Small intestine (tissue), 7 donors: Measurements from ENCODE around the gene DRD1. TPM values are rescaled to one million over a fixed set of nuclear protein-coding genes. Genes with fewer than 3 reads are reported as not detected.
A peak's percentile ranks its signal among the peaks of the same experiment; 100 is the strongest.

ENCODE experiments used
- DNase-seq, 2 donors: peaks; one replicate each; pipeline versions ENCODE4 v3.0.0 to v3.0.0-alpha.2; 2013
- FAIRE-seq: peaks from 2 replicates; lab custom pipeline; 2012; peaks lifted over from hg19 to GRCh38; lab: Jason Lieb, UNC
- H3K27ac ChIP-seq, 3 donors: one replicate each; pipeline ENCODE4 v1.5.1; 2013; ENCODE audit warnings: low read length in 2 of 3, mild to moderate bottlenecking in 2 of 3, control low read depth in 1 of 3, inconsistent platforms in 1 of 3, low read depth in 1 of 3, moderate library complexity in 1 of 3
- H3K27me3 ChIP-seq, 3 donors: one replicate each; pipeline ENCODE4 v1.6.1; 2013; ENCODE audit warnings: low read length in 3 of 3, inconsistent platforms in 1 of 3; ENCODE audit not compliant: control insufficient read depth in 3 of 3, insufficient read depth in 3 of 3
- H3K36me3 ChIP-seq, 3 donors: one replicate each; pipeline ENCODE4 v1.6.1; 2013; ENCODE audit warnings: low read length in 3 of 3, inconsistent platforms in 1 of 3, low read depth in 1 of 3, mild to moderate bottlenecking in 1 of 3, moderate library complexity in 1 of 3; ENCODE audit not compliant: control insufficient read depth in 3 of 3, insufficient read depth in 2 of 3
- H3K4me1 ChIP-seq, 3 donors: one replicate each; pipeline ENCODE4 v1.6.1; 2013; ENCODE audit warnings: low read length in 2 of 3, inconsistent platforms in 1 of 3, low read depth in 1 of 3, mild to moderate bottlenecking in 1 of 3, moderate library complexity in 1 of 3; ENCODE audit not compliant: control insufficient read depth in 3 of 3, insufficient read depth in 2 of 3
- H3K4me3 ChIP-seq, 3 donors: one replicate each; pipeline ENCODE4 v1.5.1; 2013; ENCODE audit warnings: low read length in 3 of 3, control low read depth in 1 of 3, inconsistent platforms in 1 of 3, low read depth in 1 of 3, mild to moderate bottlenecking in 1 of 3, moderate library complexity in 1 of 3
- H3K9me3 ChIP-seq, 2 donors: one replicate each; pipeline ENCODE4 v1.6.1; 2013; ENCODE audit warnings: low read depth in 1 of 2, low read length in 1 of 2; ENCODE audit not compliant: control insufficient read depth in 2 of 2, insufficient read depth in 1 of 2
- WGBS, 3 donors: extraction: QIAGEN DNeasy Blood & Tissue Kit; methylation state at CpG; one replicate each; pipeline ENCODE4 v1.1.7; 2013; 5-methylcytosine and 5-hydroxymethylcytosine counted together
- polyA plus RNA-seq, 4 donors: library from polyadenylated mRNA; stranded (reverse) in 3 of 4; unstranded in 1 of 4; fragments of 200-250 nt in 3 of 4; fragments of 120-200 nt in 1 of 4; gene quantifications; one replicate each; pipeline versions ENCODE4 v1.2.1 to v1.2.3, GENCODE V29; 2013
- donor health status: healthy with polysubstance abuse.
- donor health status: control.
- donor health status: control.
- donor health status: Bipolar disorder and iron deficiency.
- donor health status: healthy.

DRD1 gene
- polyA plus RNA-seq, 4 donors: 0.07 to 0.22 TPM; not detected in 2

- H3K4me1 ChIP-seq: peaks cover 3 to 4% (median 3%) of the 10 kb centered on the region in 3 donors
- 69 to 86% (median 74%) methylated on average over 4 of the region's 4 CpGs for WGBS, 3 donors
Measured at GRCh38 chr5:175484829-175485228, 40.8 kb upstream of the DRD1 start.

DNA sequence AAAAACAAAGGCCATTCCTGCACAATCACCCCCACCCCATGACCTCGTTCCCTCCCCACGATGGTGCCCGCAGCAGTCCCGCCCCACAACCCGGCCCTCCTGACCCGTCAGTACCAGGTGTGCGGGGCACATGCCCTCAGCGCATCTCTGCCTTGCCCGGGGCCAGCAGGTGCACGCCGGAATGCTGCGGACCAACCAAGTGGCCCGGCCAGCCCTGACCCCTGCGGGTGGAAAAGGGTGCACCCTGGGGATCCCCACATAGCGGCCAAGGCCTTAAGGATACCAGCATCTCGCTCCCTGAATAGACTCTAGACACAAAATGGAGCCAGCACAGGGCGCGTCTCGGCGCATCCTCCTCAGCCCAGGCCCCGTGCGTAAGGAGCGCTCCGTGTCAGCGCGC, 40.3 kb upstream of the DRD1 start:
- H3K36me3 ChIP-seq: peaks cover 0 to 33% (median 0%) of the 10 kb centered on the region in 3 donors
- FAIRE-seq (no peak), DNase-seq (no peak)
- H3K27me3 ChIP-seq: no peaks in the 10 kb centered on the region
- peaks cover 0 to 4% of the 10 kb centered on the region in 2 donors for H3K9me3 ChIP-seq
- H3K4me1 ChIP-seq: peaks cover 5 to 9% (median 8%) of the 10 kb centered on the region in 3 donors
- no peak overlapping the region for H3K4me3 ChIP-seq
- 98 to 99% (median 98%) methylated on average over 26 of the region's 26 CpGs for WGBS, 3 donors
- H3K27ac ChIP-seq: no peak overlapping the region

More at GRCh38 chr5:175484829-175485228, 40.8 kb upstream of the DRD1 start:
- Histone ChIP-seq H3K36me3 (peaks cover 0 to 33% (median 3%) of the 10 kb centered on the region in 3 donors), H3K4me3 (no peak overlapping the region), H3K9me3 (peaks cover 0 to 4% of the 10 kb centered on the region in 2 donors), H3K27ac (no peak overlapping the region), H3K27me3 (no peaks in the 10 kb centered on the region)
- DNase-seq: no peak
- FAIRE-seq: no peak

- Histone ChIP-seq H3K27ac (no peak overlapping the region), H3K4me1 (peaks cover 5 to 10% (median 10%) of the 10 kb centered on the region in 3 donors), H3K36me3 (peaks cover 0 to 29% (median 0%) of the 10 kb centered on the region in 3 donors), H3K27me3 (no peaks in the 10 kb centered on the region), H3K9me3 (peaks cover 0 to 4% of the 10 kb centered on the region in 2 donors), H3K4me3 (no peak overlapping the region)
- FAIRE-seq (no peak), DNase-seq (no peak)
- WGBS, 3 donors: 89 to 94% (median 90%) methylated on average over 8 of the region's 8 CpGs
Measured at GRCh38 chr5:175483337-175483736, 39.4 kb upstream of the DRD1 start.

DNA sequence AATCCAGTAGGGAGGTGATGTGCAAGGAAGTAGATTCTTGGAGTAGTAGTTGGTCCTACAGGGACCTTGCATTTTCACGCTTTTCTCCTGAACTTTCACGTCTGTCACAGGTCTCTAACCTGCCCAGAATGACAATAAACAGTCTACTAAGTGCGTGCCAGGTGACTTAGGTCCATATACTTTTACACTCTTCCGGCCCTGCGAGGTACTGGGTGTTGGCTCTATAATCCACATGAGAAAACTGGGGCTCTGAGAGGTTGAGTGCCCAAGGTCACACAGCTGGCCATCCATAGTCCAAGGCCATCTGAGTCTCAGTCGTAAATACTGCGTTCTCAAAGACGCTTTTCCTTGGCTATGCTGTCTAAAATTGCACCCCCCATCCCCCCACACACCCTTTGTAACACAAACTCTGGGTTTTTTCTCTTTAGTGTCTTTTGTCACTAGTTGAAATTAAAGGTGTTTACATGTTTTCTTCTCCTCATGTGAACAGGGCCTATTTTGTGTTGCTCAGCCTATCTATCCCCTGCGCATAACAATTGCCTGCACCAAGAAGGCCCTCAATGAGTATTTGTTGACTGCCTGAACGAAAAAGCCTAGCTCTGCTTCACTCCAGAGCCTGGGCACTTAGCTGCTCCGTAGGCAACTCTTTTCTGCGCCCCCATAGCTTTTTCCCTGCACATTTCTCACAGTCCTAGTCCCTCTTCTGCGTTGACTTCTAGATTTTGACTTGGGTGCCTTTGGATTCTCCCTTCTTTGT, 35.3 kb upstream of the DRD1 start:
- H3K4me1 ChIP-seq: peaks cover 5 to 10% (median 8%) of the 10 kb centered on the region in 3 donors
- peaks cover 0 to 13% (median 0%) of the 10 kb centered on the region in 3 donors for H3K36me3 ChIP-seq
- H3K9me3 ChIP-seq: peaks cover 0 to 4% of the 10 kb centered on the region in 2 donors
- 25 to 32% (median 31%) methylated on average over 13 of the region's 13 CpGs for WGBS, 3 donors
- H3K4me3 ChIP-seq: peak overlapping the region; percentile 58 to 95 (median 90)
- H3K27me3 ChIP-seq: no peaks in the 10 kb centered on the region
- FAIRE-seq: no peak
- DNase-seq: peak; percentile 80 to 81
- peak overlapping the region; percentile 72 to 77 (median 74) for H3K27ac ChIP-seq

DNA sequence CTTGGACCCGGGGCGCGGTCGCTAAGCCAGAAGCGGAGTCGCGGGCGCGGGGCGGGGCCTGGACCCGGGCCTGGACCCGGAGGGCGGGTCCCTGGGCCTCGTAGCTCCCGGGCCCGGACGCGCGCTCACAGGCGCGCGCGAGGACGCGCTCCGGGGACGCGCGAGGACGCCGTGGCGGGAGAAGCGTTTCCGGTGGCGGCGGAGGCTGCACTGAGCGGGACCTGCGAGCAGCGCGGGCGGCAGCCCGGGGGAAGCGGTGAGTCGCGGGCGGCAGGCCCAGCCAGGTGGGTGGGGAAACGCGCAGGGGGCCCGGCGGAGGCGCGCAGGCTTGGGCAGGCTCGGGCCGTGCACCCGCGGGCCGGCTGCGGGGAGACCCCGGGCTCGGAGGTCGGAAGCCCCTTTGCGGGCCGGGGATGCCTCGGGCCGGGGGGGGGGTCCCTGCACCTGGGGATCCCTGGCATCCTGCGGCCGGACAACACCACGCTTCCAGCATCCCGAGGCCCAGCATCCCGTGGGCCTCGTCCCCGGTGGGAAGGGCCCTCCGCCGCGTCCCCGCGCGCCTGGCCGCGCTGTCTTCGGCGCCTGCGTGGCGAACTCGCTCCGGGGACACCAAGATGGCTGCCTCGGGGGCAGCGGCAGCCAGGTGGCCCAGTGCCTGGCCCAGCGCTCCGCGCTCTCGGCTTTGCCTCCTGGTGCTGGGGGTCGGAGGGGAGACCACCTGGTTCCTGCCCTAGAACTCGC, 34.6 kb upstream of the DRD1 start, which contains the start of gene SFXN1:
SFXN1 (plus strand) TSS at position 177 of the 741 bp plus-strand sequence. CDS start 13,544 bp downstream, outside the sequence.
- H3K4me1 ChIP-seq: peaks cover 5 to 10% (median 8%) of the 10 kb centered on the region in 3 donors
- peak within 1 kb of the TSS; percentile 72 to 77 (median 74) for H3K27ac ChIP-seq
- H3K36me3 ChIP-seq: peaks cover 0 to 6% (median 0%) of the 10 kb centered on the region in 3 donors
- DNase-seq (peak; percentile 84 to 93), FAIRE-seq (no peak)
- peak within 1 kb of the TSS; percentile 58 to 95 (median 90) for H3K4me3 ChIP-seq
- no peaks in the 10 kb centered on the region for H3K27me3 ChIP-seq
- WGBS, 3 donors: 1% methylated on average over 49 to 94 of the region's 94 CpGs
- H3K9me3 ChIP-seq: peaks cover 0 to 3% of the 10 kb centered on the region in 2 donors

- Histone ChIP-seq H3K4me1 (peaks cover 5 to 10% (median 8%) of the 10 kb centered on the region in 3 donors), H3K27ac (no peak overlapping the region), H3K36me3 (peaks cover 0 to 3% (median 0%) of the 10 kb centered on the region in 3 donors), H3K9me3 (no peaks in the 10 kb centered on the region), H3K27me3 (no peaks in the 10 kb centered on the region), H3K4me3 (peak overlapping the region; percentile 31 to 95 (median 90))
- 4 to 6% (median 6%) methylated on average over 12 of the region's 12 CpGs for WGBS, 3 donors
- FAIRE-seq (no peak), DNase-seq (no peak)
Measured at GRCh38 chr5:175478008-175478383, 34.0 kb upstream of the DRD1 start.

- Histone ChIP-seq H3K36me3 (peaks cover 0 to 3% (median 0%) of the 10 kb centered on the region in 3 donors), H3K27me3 (no peaks in the 10 kb centered on the region), H3K4me1 (peaks cover 5 to 10% (median 8%) of the 10 kb centered on the region in 3 donors), H3K4me3 (no peak overlapping the region), H3K9me3 (no peaks in the 10 kb centered on the region), H3K27ac (no peak overlapping the region)
- FAIRE-seq (no peak), DNase-seq (peak in 1 of 2 donors; percentile 45)
- WGBS, 3 donors: 52 to 72% (median 57%) methylated on average over 5 of the region's 5 CpGs
Measured at GRCh38 chr5:175477440-175477839, 33.5 kb upstream of the DRD1 start.

GRCh38 chr5:175475248-175475647, 31.3 kb upstream of the DRD1 start:
- H3K27me3 ChIP-seq: no peaks in the 10 kb centered on the region
- H3K36me3 ChIP-seq: no peaks in the 10 kb centered on the region
- H3K4me1 ChIP-seq: peaks cover 2 to 8% (median 8%) of the 10 kb centered on the region in 3 donors
- 54 to 72% (median 68%) methylated on average over 1 of the region's 1 CpG for WGBS, 3 donors
- no peak overlapping the region for H3K27ac ChIP-seq
- no peaks in the 10 kb centered on the region for H3K9me3 ChIP-seq
- no peak overlapping the region for H3K4me3 ChIP-seq
- FAIRE-seq: no peak
- DNase-seq: no peak
